ENCODE results near the gene METTL26. TPM values are rescaled to one million over a fixed set of nuclear protein-coding genes. Genes with fewer than 3 reads are reported as not detected.

METTL26 gene
- total and polyA plus RNA-seq, 2 of the 4 experiments (the other 2 are of a cell fraction) = 46.8 to 128 TPM

- in situ Hi-C loops (cut with MboI; ENCODE audit: low sequenced_read_pairs) = no loop called here
- Histone ChIP-seq H3K9ac (ENCODE audit: low read depth, low read length) (peak within 1 kb of the TSS; percentile 80), H2AFZ (replicated peaks; ENCODE audit: low read length, poor library complexity) (peak within 1 kb of the TSS; percentile 99), H4K91ac (ENCODE audit: insufficient read depth, low read depth, low read length) (peak within 1 kb of the TSS; percentile 74), H3K14ac (replicated peaks; ENCODE audit: low read depth, low read length) (peak within 1 kb of the TSS; percentile 76), H2AK5ac (ENCODE audit: low read depth, low read length) (peak within 1 kb of the TSS; percentile 80), H3K27ac (ENCODE audit: insufficient read depth, low read length) (peak within 1 kb of the TSS; percentile 88), H3K4me3 (ENCODE audit: insufficient read depth, low read depth, low read length) (peak within 1 kb of the TSS; percentile 96), H3K36me3 (ENCODE audit: control insufficient read depth, insufficient read depth, low read length) (peaks cover 22% of the 10 kb centered on the region), H2BK5ac (ENCODE audit: low read depth, low read length, poor library complexity, severe bottlenecking) (peak within 1 kb of the TSS; percentile 81), H3K18ac (ENCODE audit: low read depth, low read length) (peak within 1 kb of the TSS; percentile 73), H2BK20ac (ENCODE audit: low read depth, low read length) (no peak within 1 kb of the TSS), H3K4me1 (ENCODE audit: control insufficient read depth, insufficient read depth, low read length) (peaks cover 26% of the 10 kb centered on the region), H3K56ac (ENCODE audit: extremely low read depth, insufficient read depth, low read length) (no peak within 1 kb of the TSS), H3K27me3 (ENCODE audit: control insufficient read depth, insufficient read depth, low read length) (no peaks in the 10 kb centered on the region), H3K4ac (ENCODE audit: low read depth, low read length) (peak within 1 kb of the TSS; percentile 83), H3K79me1 (ENCODE audit: low read depth in 1 of 2, low read length in 2 of 2) (peaks cover 9 to 44% of the 10 kb centered on the region in 2 experiments; a peak in 3 of 4 replicates), H4K5ac (ENCODE audit: low read depth, low read length) (peak within 1 kb of the TSS; percentile 86), H2AK9ac (replicated peaks; ENCODE audit: low read depth, low read length, poor library complexity) (peak within 1 kb of the TSS; percentile 98), H4K20me1 (ENCODE audit: insufficient read depth, low read length) (peaks cover 35% of the 10 kb centered on the region), H4K8ac (ENCODE audit: low read depth in 2 of 2, low read length in 2 of 2) (peak within 1 kb of the TSS; percentile 86 to 100), H3K9me1 (ENCODE audit: insufficient read depth, low read length) (peaks cover 15% of the 10 kb centered on the region), H3K23ac (ENCODE audit: low read depth, low read length) (peak within 1 kb of the TSS; percentile 75), H3K4me2 (ENCODE audit: low read depth, low read length) (peak within 1 kb of the TSS; percentile 98), H2BK120ac (ENCODE audit: low read depth, low read length) (peak within 1 kb of the TSS; percentile 35; the same call in 1 of the 2 replicates), H2BK15ac (ENCODE audit: low read depth, low read length) (no peak within 1 kb of the TSS; the same call in 2 of the 3 replicates), H3K9me3 (ENCODE audit: control insufficient read depth, insufficient read depth, low read length) (no peaks in the 10 kb centered on the region)
- CTCF ChIA-PET = no interaction called here
- POLR2A ChIA-PET (ENCODE audit: unreplicated experiment) = no interaction called here
- no TSS peak for BruUV-seq (replicated peaks)
- 0% methylated on average over 31 of the region's 91 CpGs; no CpG with 5 or more reads in 1 of the 2 experiments for WGBS, 2 experiments (ENCODE audit: extremely low coverage in 2 of 2, insufficient read length in 1 of 2)
- dilution Hi-C loops (cut with HindIII; ENCODE audit: low sequenced_read_pairs, unreplicated experiment) = no loop called here
- ATAC-seq (ENCODE audit: low read depth) (peak; percentile 74), DNase-seq (peak; percentile 80)
- intact Hi-C loops (cut with micrococcal nuclease) = no loop called here
- TF ChIP-seq FOS (IDR thresholded peaks at IDR 0.05; ENCODE audit: low read depth, low read length) (no peak), RCOR1 (IDR thresholded peaks at IDR 0.05; ENCODE audit: insufficient replicate concordance, low read length) (no peak), CEBPB (IDR thresholded peaks at IDR 0.05; ENCODE audit: low read depth, low read length) (no peak), NFE2L2 (IDR thresholded peaks at IDR 0.05; ENCODE audit: low read depth, low read length) (no peak), POLR2A (IDR thresholded peaks at IDR 0.05; ENCODE audit: low read depth, low read length) (peak; percentile 39), MAFK (IDR thresholded peaks at IDR 0.05; ENCODE audit: low read depth, low read length) (no peak), MXI1 (IDR thresholded peaks at IDR 0.05; ENCODE audit: borderline replicate concordance, low read depth, low read length) (peak; percentile 46; the same call in 1 of the 2 replicates), CHD1 (IDR thresholded peaks at IDR 0.05; ENCODE audit: low read depth, low read length) (no peak), MAZ (IDR thresholded peaks at IDR 0.05; ENCODE audit: borderline replicate concordance, low read depth, low read length) (peak; percentile 85), CTCF (conservative IDR thresholded peaks at IDR 0.05; ENCODE audit: low read depth, low read length) (no peak), RAD21 (IDR thresholded peaks at IDR 0.05; ENCODE audit: low read length) (no peak), BHLHE40 (IDR thresholded peaks at IDR 0.05; ENCODE audit: low read depth, low read length) (peak; percentile 60), RFX5 (IDR thresholded peaks at IDR 0.05; ENCODE audit: low read depth, low read length) (no peak)
- TF ChIP-seq, protein P1, sequence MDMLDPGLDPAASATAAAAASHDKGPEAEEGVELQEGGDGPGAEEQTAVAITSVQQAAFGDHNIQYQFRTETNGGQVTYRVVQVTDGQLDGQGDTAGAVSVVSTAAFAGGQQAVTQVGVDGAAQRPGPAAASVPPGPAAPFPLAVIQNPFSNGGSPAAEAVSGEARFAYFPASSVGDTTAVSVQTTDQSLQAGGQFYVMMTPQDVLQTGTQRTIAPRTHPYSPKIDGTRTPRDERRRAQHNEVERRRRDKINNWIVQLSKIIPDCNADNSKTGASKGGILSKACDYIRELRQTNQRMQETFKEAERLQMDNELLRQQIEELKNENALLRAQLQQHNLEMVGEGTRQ (IDR thresholded peaks at IDR 0.05; ENCODE audit: low read depth, low read length) = no peak
- TF ChIP-seq, protein P2, sequence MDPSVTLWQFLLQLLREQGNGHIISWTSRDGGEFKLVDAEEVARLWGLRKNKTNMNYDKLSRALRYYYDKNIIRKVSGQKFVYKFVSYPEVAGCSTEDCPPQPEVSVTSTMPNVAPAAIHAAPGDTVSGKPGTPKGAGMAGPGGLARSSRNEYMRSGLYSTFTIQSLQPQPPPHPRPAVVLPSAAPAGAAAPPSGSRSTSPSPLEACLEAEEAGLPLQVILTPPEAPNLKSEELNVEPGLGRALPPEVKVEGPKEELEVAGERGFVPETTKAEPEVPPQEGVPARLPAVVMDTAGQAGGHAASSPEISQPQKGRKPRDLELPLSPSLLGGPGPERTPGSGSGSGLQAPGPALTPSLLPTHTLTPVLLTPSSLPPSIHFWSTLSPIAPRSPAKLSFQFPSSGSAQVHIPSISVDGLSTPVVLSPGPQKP (IDR thresholded peaks at IDR 0.05; ENCODE audit: borderline replicate concordance, low read depth, low read length) = no peak
Measured at GRCh38 chr16:679814-680624, 43.9 kb upstream of the METTL26 start, which contains the start of gene STUB1. Gene STUB1 (plus strand): TSS chr16:680410. CDS start chr16:680526, 116 bp downstream.

Measured in IMR-90 (cell line).